A549 treated with GW870086 at 1 μM for 4 hours (cell line): ENCODE data around the gene ETV6. TPM values are rescaled to one million over a fixed set of nuclear protein-coding genes. Genes with fewer than 3 reads are reported as not detected.

Experiments
- total RNA-seq: library from RNA; stranded (reverse); fragments of 200-300 nt; extraction: Qiagen RNA extraction; gene quantifications from 5 replicates; pipeline ENCODE4 v1.2.3, GENCODE V29; 2022; ENCODE audit warnings: low read depth

Gene ETV6
- total RNA-seq, result 3.7 to 4.2 TPM (median 4.0 TPM) in 5 replicates

DNA sequence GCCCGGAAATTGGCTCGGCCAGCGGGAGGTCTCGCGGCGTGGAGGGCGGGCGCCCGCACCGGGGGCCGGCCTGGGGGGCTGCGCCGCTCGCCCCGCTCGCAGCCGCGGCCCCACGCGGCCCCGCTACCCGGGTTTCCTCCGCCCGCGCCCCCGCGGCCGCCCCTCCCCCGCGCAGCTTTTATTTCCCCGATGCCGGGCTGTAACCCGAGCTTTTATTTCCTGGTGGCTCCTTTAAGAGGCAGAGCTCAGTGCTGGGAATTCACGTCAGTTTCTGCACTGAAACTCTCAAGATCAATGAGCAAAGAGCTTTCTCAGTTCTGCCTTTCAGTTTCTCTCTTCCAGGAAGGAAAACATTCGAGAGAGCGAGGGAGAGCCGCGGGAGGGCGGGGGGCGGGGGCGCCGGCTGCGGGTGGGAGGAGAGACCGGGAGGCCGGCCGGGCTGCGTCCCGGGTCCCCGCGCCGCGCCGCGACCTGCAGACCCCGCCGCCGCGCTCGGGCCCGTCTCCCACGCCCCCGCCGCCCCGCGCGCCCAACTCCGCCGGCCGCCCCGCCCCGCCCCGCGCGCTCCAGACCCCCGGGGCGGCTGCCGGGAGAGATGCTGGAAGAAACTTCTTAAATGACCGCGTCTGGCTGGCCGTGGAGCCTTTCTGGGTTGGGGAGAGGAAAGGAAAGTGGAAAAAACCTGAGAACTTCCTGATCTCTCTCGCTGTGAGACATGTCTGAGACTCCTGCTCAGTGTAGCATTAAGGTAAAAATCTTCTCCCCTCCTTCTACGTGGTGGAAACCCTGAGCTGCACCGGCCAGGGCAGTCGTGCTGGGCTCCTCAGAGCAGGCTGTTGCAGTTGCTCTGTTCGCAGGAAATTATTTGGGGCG is at the start of gene ETV6:
TSS of gene ETV6 (plus strand) at position 262 of the 873 bp plus-strand sequence. CDS start at position 716, 454 bp downstream.

